Uterus (tissue), 4 donors: ENCODE measurements around the gene CNTFR. TPM values are rescaled to one million over a fixed set of nuclear protein-coding genes. Genes with fewer than 3 reads are reported as not detected.

Experiments used
- DNase-seq, 2 donors: peaks; one replicate each; pipeline ENCODE4 v3.0.0-alpha.2; 2019 to 2020
- H3K27ac ChIP-seq, 2 donors: fragments of 200-600 bp; sonication (generic); 1 replicate in 1 of 2; 2 replicates in 1 of 2; pipeline ENCODE4 v1.5.1; 2016 to 2018
- H3K27me3 ChIP-seq, 2 donors: fragments of 200-600 bp; sonication (generic); one replicate each; pipeline ENCODE4 v1.5.1; 2018 to 2019; ENCODE audit warnings: control low read depth in 1 of 2
- H3K36me3 ChIP-seq, 2 donors: fragments of 200-600 bp; sonication (generic); one replicate each; pipeline ENCODE4 v1.5.1; 2019; ENCODE audit warnings: control low read depth in 1 of 2
- H3K4me1 ChIP-seq, 2 donors: fragments of 200-600 bp; sonication (generic); one replicate each; pipeline ENCODE4 v1.5.1; 2018 to 2019; ENCODE audit warnings: control low read depth in 1 of 2
- H3K4me3 ChIP-seq, 2 donors: fragments of 200-600 bp; sonication (generic); 1 replicate in 1 of 2; 2 replicates in 1 of 2; pipeline ENCODE4 v1.5.1; 2018 to 2019; ENCODE audit warnings: mild to moderate bottlenecking in 1 of 2
- H3K9me3 ChIP-seq, 2 donors: fragments of 200-600 bp; sonication (generic); one replicate each; pipeline ENCODE4 v1.5.1; 2019; ENCODE audit warnings: control low read depth in 1 of 2
- CTCF ChIP-seq, 4 experiments: fragments of 200-600 bp in 2 of 4; fragments of 450-650 bp in 2 of 4; sonication (generic) in 2 of 4; IDR thresholded peaks; one replicate each; pipeline ENCODE4 v1.5.1; 2016 to 2019; ENCODE audit warnings: antibody characterized with exemption in 4 of 4, mild to moderate bottlenecking in 2 of 4, moderate library complexity in 1 of 4
- POLR2A ChIP-seq, 2 donors: fragments of 450-650 bp; IDR thresholded peaks; one replicate each; pipeline ENCODE4 v1.6.1; 2016; ENCODE audit warnings: antibody characterized with exemption in 2 of 2, mild to moderate bottlenecking in 1 of 2, moderate library complexity in 1 of 2
- intact Hi-C: fragments of 100-400 bp; cut with DNase I; formaldehyde crosslinking; loops from one replicate; pipeline ENCODE4 v1.15.1; 2023; ENCODE audit warnings: low total_unique reads
- total RNA-seq, 4 donors: library from RNA; depleted of rRNA in 3 of 4; stranded (reverse); fragments of >200 nt in 3 of 4; gene quantifications; one replicate each; pipeline versions ENCODE4 v1.1.0 to v1.2.4, GENCODE V29; 2014 to 2023
- donor health status: DM: yes; HTN: yes; CAD: no.

Gene CNTFR
- total RNA-seq, 4 donors from 2014 or later: 0.59 to 14.7 (median 6.6) TPM; not detected in 1

GRCh38 chr9:34630402-34631154 is 41.1 kb upstream of the CNTFR start:
- no peak for DNase-seq
- TF ChIP-seq CTCF (IDR thresholded peaks at IDR 0.05) (no peak), POLR2A (IDR thresholded peaks at IDR 0.05) (no peak)
- intact Hi-C loops: no loop called here
- H3K36me3 ChIP-seq: no peaks in the 10 kb centered on the region
- no peak overlapping the region for H3K27ac ChIP-seq
- H3K27me3 ChIP-seq: peaks cover 25 to 37% of the 10 kb centered on the region in 2 donors
- no peak overlapping the region for H3K4me3 ChIP-seq
- H3K9me3 ChIP-seq: no peaks in the 10 kb centered on the region
- H3K4me1 ChIP-seq: peaks cover 0 to 4% of the 10 kb centered on the region in 2 donors

- Histone ChIP-seq H3K4me3 (no peak overlapping the region), H3K9me3 (no peaks in the 10 kb centered on the region), H3K27me3 (peaks cover 35 to 47% of the 10 kb centered on the region in 2 donors), H3K27ac (no peak overlapping the region), H3K4me1 (peaks cover 0 to 4% of the 10 kb centered on the region in 2 donors), H3K36me3 (no peaks in the 10 kb centered on the region)
- no peak for DNase-seq
- intact Hi-C loops: no loop called here
- no peak for TF ChIP-seq POLR2A (IDR thresholded peaks at IDR 0.05)
- no peak for TF ChIP-seq CTCF (IDR thresholded peaks at IDR 0.05)
Observed at GRCh38 chr9:34629491-34629808, 39.9 kb upstream of the CNTFR start.

GRCh38 chr9:34628656-34629490 is 39.3 kb upstream of the CNTFR start, which contains the start of gene ARID3C:
ARID3C (minus strand) TSS chr9:34629066; CDS start chr9:34628014, 1,052 bp downstream.
- intact Hi-C loops: no loop called here
- H3K27ac ChIP-seq: no peak within 1 kb of the TSS
- TF ChIP-seq POLR2A (IDR thresholded peaks at IDR 0.05): no peak
- no peak for TF ChIP-seq CTCF (IDR thresholded peaks at IDR 0.05)

GRCh38 chr9:34627716-34628655 is 38.5 kb upstream of the CNTFR start:
- intact Hi-C loops: no loop called here

More at GRCh38 chr9:34628656-34629490, 39.3 kb upstream of the CNTFR start, which contains the start of gene ARID3C:
- Histone ChIP-seq H3K36me3 (no peaks in the 10 kb centered on the region), H3K4me1 (peaks cover 0 to 4% of the 10 kb centered on the region in 2 donors), H3K9me3 (no peaks in the 10 kb centered on the region), H3K27me3 (peaks cover 39 to 53% of the 10 kb centered on the region in 2 donors), H3K4me3 (peak within 1 kb of the TSS in 1 of 2 donors; percentile 26)
- no peak for DNase-seq

More at GRCh38 chr9:34627716-34628655, 38.5 kb upstream of the CNTFR start:
- H3K27me3 ChIP-seq: peaks cover 48 to 62% of the 10 kb centered on the region in 2 donors
- H3K9me3 ChIP-seq: no peaks in the 10 kb centered on the region
- H3K36me3 ChIP-seq: no peaks in the 10 kb centered on the region
- H3K27ac ChIP-seq: no peak overlapping the region
- H3K4me1 ChIP-seq: peaks cover 0 to 7% of the 10 kb centered on the region in 2 donors
- DNase-seq: no peak
- H3K4me3 ChIP-seq: peak overlapping the region in 1 of 2 donors; percentile 26
- no peak for TF ChIP-seq CTCF (IDR thresholded peaks at IDR 0.05)
- TF ChIP-seq POLR2A (IDR thresholded peaks at IDR 0.05): no peak
